Panc1 (cell line): ENCODE measurements around the gene RBM11. TPM values are rescaled to one million over a fixed set of nuclear protein-coding genes. Genes with fewer than 3 reads are reported as not detected.

ENCODE experiments used
- ATAC-seq: fragments of 200-7000 bp; cut with Tn5 transposase; 2 replicates; pipeline ENCODE4 v1.9.1; 2020; ENCODE audit warnings: mild to moderate bottlenecking, moderate library complexity
- BruUV-seq: library from RNA; stranded (reverse); fragments of 400-500 nt; replicated peaks from 2 replicates; lab custom pipeline; 2021; lab: Mats Ljungman, UMichigan
- CTCF ChIA-PET: fragments of 300-600 bp; sonication (Branson Sonifier 250); formaldehyde crosslinking; loops from one replicate; lab custom pipeline; 2022; ENCODE audit warnings: antibody characterized with exemption; lab: Charles Lee
- POLR2A ChIA-PET: fragments of 300-600 bp; sonication (Branson Sonifier 250); formaldehyde crosslinking; loops from one replicate; lab custom pipeline; 2022; ENCODE audit warnings: antibody characterized with exemption; lab: Charles Lee
- DNase-seq: peaks from one replicate; pipeline ENCODE4 v3.0.0-alpha.2; 2010; ENCODE audit warnings: low read depth, low spot score
- H3K27ac ChIP-seq: 2 replicates; pipeline ENCODE4 v1.5.1; 2011; ENCODE audit warnings: mild to moderate bottlenecking, low read length, inconsistent platforms
- H3K27me3 ChIP-seq: fragments of 200-500 bp; sonication (Bioruptor generic); 2 replicates; pipeline ENCODE4 v1.6.0; 2014; ENCODE audit warnings: low read length, inconsistent platforms; ENCODE audit not compliant: control insufficient read depth, insufficient read depth
- H3K36me3 ChIP-seq: fragments of 200-500 bp; sonication (Bioruptor generic); 2 replicates; pipeline ENCODE4 v1.5.1; 2014; ENCODE audit warnings: inconsistent platforms, mild to moderate bottlenecking, low read length, moderate library complexity; ENCODE audit not compliant: control insufficient read depth, insufficient read depth
- H3K4me1 ChIP-seq: 2 replicates; pipeline ENCODE4 v1.5.1; 2011; ENCODE audit warnings: inconsistent platforms, mild to moderate bottlenecking, low read length, moderate library complexity; ENCODE audit not compliant: control insufficient read depth, insufficient read depth
- H3K4me3 ChIP-seq, 2 experiments: 2 replicates each; pipeline ENCODE4 v1.5.1; 2011 to 2012; ENCODE audit warnings: low read depth in 2 of 2, low read length in 2 of 2, mild to moderate bottlenecking in 2 of 2, inconsistent platforms in 1 of 2, moderate library complexity in 1 of 2
- H3K9me3 ChIP-seq: fragments of 200-500 bp; sonication (Bioruptor generic); 2 replicates; pipeline ENCODE4 v1.5.1; 2014; ENCODE audit warnings: low read depth, mild to moderate bottlenecking, inconsistent platforms, low read length, moderate library complexity; ENCODE audit not compliant: control insufficient read depth, insufficient read depth
- POLR2AphosphoS5 ChIP-seq: IDR thresholded peaks from 2 replicates; pipeline ENCODE4 v1.6.1; 2012; ENCODE audit warnings: mild to moderate bottlenecking, low read depth, low read length, moderate library complexity
- SIN3A ChIP-seq: IDR thresholded peaks from 2 replicates; pipeline ENCODE4 v1.6.1; 2012; ENCODE audit warnings: low read depth, mild to moderate bottlenecking, low read length, moderate library complexity, borderline replicate concordance; ENCODE audit not compliant: insufficient read depth
- TCF7L2 ChIP-seq: IDR thresholded peaks from 2 replicates; pipeline ENCODE4 v1.6.1; 2011; ENCODE audit warnings: mild to moderate bottlenecking, low read depth, low read length, inconsistent platforms
- in situ Hi-C: cut with HindIII; loops from 2 replicates; pipeline ENCODE4 v1.10.0; 2016; ENCODE audit warnings: low sequenced_read_pairs, low pct_unique_long_range_greater_than_20kb
- intact Hi-C: fragments of 100-400 bp; cut with micrococcal nuclease; formaldehyde crosslinking; loops from one replicate; pipeline ENCODE4 v1.10.0; 2022; ENCODE audit not compliant: unreplicated experiment
- total RNA-seq: library from RNA; stranded (reverse); gene quantifications from one replicate; pipeline ENCODE4 v1.2.1, GENCODE V29; 2021; ENCODE audit not compliant: unreplicated experiment
- TF ChIP-seq, protein P1 (sequence below): fragments of 450-650 bp; IDR thresholded peaks from 2 replicates; pipeline ENCODE4 v1.5.1; 2017; ENCODE audit warnings: mild to moderate bottlenecking
- TF ChIP-seq, protein P2 (sequence below), 2 experiments: IDR thresholded peaks; 2 replicates each; pipeline ENCODE4 v1.6.1; 2011 to 2012; ENCODE audit warnings: low read depth in 2 of 2, control low read depth in 1 of 2, low read length in 1 of 2, mild to moderate bottlenecking in 1 of 2, moderate library complexity in 1 of 2; ENCODE audit not compliant: insufficient read depth in 1 of 2

RBM11 gene
- total RNA-seq, 1 experiment from 2014 or later = 0.15 TPM

- ChIA-PET CTCF (no interaction called here), POLR2A (no interaction called here)
- Histone ChIP-seq H3K27ac (no peak overlapping the region), H3K4me3 (no peak overlapping the region), H3K27me3 (no peaks in the 10 kb centered on the region), H3K4me1 (no peaks in the 10 kb centered on the region), H3K36me3 (no peaks in the 10 kb centered on the region), H3K9me3 (no peaks in the 10 kb centered on the region)
- no TSS peak for BruUV-seq
- ATAC-seq = no peak
- TF ChIP-seq, protein P1, sequence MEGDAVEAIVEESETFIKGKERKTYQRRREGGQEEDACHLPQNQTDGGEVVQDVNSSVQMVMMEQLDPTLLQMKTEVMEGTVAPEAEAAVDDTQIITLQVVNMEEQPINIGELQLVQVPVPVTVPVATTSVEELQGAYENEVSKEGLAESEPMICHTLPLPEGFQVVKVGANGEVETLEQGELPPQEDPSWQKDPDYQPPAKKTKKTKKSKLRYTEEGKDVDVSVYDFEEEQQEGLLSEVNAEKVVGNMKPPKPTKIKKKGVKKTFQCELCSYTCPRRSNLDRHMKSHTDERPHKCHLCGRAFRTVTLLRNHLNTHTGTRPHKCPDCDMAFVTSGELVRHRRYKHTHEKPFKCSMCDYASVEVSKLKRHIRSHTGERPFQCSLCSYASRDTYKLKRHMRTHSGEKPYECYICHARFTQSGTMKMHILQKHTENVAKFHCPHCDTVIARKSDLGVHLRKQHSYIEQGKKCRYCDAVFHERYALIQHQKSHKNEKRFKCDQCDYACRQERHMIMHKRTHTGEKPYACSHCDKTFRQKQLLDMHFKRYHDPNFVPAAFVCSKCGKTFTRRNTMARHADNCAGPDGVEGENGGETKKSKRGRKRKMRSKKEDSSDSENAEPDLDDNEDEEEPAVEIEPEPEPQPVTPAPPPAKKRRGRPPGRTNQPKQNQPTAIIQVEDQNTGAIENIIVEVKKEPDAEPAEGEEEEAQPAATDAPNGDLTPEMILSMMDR = no peak
- TF ChIP-seq TCF7L2 = no peak
- TF ChIP-seq, protein P2, sequence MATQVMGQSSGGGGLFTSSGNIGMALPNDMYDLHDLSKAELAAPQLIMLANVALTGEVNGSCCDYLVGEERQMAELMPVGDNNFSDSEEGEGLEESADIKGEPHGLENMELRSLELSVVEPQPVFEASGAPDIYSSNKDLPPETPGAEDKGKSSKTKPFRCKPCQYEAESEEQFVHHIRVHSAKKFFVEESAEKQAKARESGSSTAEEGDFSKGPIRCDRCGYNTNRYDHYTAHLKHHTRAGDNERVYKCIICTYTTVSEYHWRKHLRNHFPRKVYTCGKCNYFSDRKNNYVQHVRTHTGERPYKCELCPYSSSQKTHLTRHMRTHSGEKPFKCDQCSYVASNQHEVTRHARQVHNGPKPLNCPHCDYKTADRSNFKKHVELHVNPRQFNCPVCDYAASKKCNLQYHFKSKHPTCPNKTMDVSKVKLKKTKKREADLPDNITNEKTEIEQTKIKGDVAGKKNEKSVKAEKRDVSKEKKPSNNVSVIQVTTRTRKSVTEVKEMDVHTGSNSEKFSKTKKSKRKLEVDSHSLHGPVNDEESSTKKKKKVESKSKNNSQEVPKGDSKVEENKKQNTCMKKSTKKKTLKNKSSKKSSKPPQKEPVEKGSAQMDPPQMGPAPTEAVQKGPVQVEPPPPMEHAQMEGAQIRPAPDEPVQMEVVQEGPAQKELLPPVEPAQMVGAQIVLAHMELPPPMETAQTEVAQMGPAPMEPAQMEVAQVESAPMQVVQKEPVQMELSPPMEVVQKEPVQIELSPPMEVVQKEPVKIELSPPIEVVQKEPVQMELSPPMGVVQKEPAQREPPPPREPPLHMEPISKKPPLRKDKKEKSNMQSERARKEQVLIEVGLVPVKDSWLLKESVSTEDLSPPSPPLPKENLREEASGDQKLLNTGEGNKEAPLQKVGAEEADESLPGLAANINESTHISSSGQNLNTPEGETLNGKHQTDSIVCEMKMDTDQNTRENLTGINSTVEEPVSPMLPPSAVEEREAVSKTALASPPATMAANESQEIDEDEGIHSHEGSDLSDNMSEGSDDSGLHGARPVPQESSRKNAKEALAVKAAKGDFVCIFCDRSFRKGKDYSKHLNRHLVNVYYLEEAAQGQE (IDR thresholded peaks at IDR 0.05; ENCODE audit: insufficient read depth in 1 of 2, low read depth in 2 of 2, low read length in 1 of 2) = no peak
- no peak for TF ChIP-seq SIN3A
- TF ChIP-seq POLR2AphosphoS5 = no peak
- intact Hi-C loops = no loop called here
- DNase-seq = no peak
- in situ Hi-C loops = no loop called here
Measured at GRCh38 chr21:14243461-14243860, 27.5 kb downstream of the RBM11 start.

DNA sequence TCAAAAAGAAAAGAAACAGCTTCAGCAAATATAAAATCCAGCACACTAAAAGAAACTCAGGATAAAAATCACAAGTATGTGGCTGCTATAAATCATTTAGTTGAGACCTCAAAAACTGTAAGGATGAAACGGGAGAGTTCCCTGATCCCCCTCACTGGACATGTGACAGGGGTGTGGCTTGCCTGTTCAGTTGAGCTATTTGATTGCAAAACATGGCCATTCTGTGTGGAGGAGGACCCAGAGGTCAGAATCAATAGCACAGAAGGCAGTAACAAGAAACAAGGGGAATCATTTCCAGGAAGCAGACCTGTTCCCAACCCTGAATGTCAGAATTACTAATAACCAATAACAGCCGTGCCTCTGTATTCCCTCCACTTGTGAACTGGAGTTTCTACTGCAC, 27.9 kb downstream of the RBM11 start:
- in situ Hi-C loops (no loop called here), intact Hi-C loops (no loop called here)
- TF ChIP-seq, protein P1 = no peak
- TF ChIP-seq, protein P2 (IDR thresholded peaks at IDR 0.05; ENCODE audit: insufficient read depth in 1 of 2, low read depth in 2 of 2, low read length in 1 of 2) = no peak
- TF ChIP-seq TCF7L2 = no peak
- TF ChIP-seq POLR2AphosphoS5 = no peak
- no peak for TF ChIP-seq SIN3A
- BruUV-seq = no TSS peak
- ATAC-seq (no peak), DNase-seq (no peak)
- no peaks in the 10 kb centered on the region for H3K9me3 ChIP-seq
- CTCF ChIA-PET = no interaction called here
- H3K4me3 ChIP-seq = no peak overlapping the region
- H3K27me3 ChIP-seq = no peaks in the 10 kb centered on the region
- H3K27ac ChIP-seq = no peak overlapping the region
- H3K4me1 ChIP-seq = no peaks in the 10 kb centered on the region
- POLR2A ChIA-PET = no interaction called here
- H3K36me3 ChIP-seq = no peaks in the 10 kb centered on the region
